Fibroblast of lung (primary cell): ENCODE measurements around the gene PCBD1. TPM values are rescaled to one million over a fixed set of nuclear protein-coding genes. Genes with fewer than 3 reads are reported as not detected.

ENCODE experiments used
- DNase-seq, 2 donors: peaks; one replicate each; pipeline versions ENCODE4 v3.0.0 to v3.0.0-alpha.2; 2010; ENCODE audit warnings: low read depth in 2 of 2
- H2AFZ ChIP-seq: 2 replicates; pipeline ENCODE4 v1.5.1; 2012; ENCODE audit warnings: low read length, control low read depth, inconsistent platforms
- H3K27ac ChIP-seq: 2 replicates; pipeline ENCODE4 v1.5.1; 2011; ENCODE audit warnings: low read length, control low read depth; ENCODE audit not compliant: insufficient read depth
- H3K27me3 ChIP-seq: 2 replicates; pipeline ENCODE4 v1.5.1; 2011; ENCODE audit warnings: mild to moderate bottlenecking, low read length; ENCODE audit not compliant: control insufficient read depth, insufficient read depth
- H3K36me3 ChIP-seq: 2 replicates; pipeline ENCODE4 v1.5.1; 2011; ENCODE audit warnings: low read length; ENCODE audit not compliant: control insufficient read depth, insufficient read depth
- H3K4me1 ChIP-seq: 2 replicates; pipeline ENCODE4 v1.5.1; 2011; ENCODE audit warnings: low read length; ENCODE audit not compliant: control insufficient read depth, insufficient read depth; ENCODE audit errors: extremely low read depth
- H3K4me2 ChIP-seq: 2 replicates; pipeline ENCODE4 v1.5.1; 2011; ENCODE audit warnings: low read length, control low read depth; ENCODE audit not compliant: insufficient read depth; ENCODE audit errors: extremely low read depth
- H3K4me3 ChIP-seq, 4 experiments: fragments of 200-600 bp in 1 of 4; sonication (generic) in 1 of 4; replicated peaks in 1 of 4; 2 replicates each; pipeline ENCODE4 v1.5.1; 2011 to 2016; ENCODE audit warnings: low read length in 4 of 4, low read depth in 3 of 4, mild to moderate bottlenecking in 3 of 4, control low read depth in 2 of 4, inconsistent platforms in 1 of 4, mixed read lengths in 1 of 4; ENCODE audit not compliant: insufficient read depth in 1 of 4; ENCODE audit errors: control extremely low read depth in 1 of 4
- H3K79me2 ChIP-seq: 2 replicates; pipeline ENCODE4 v1.5.1; 2012; ENCODE audit warnings: mild to moderate bottlenecking, low read length, inconsistent platforms; ENCODE audit not compliant: control insufficient read depth, insufficient read depth
- H3K9ac ChIP-seq: 2 replicates; pipeline ENCODE4 v1.5.1; 2011; ENCODE audit warnings: mild to moderate bottlenecking, low read length, control low read depth; ENCODE audit not compliant: insufficient read depth
- H3K9me3 ChIP-seq: 2 replicates; pipeline ENCODE4 v1.5.1; 2012; ENCODE audit warnings: low read depth, low read length; ENCODE audit not compliant: control insufficient read depth, insufficient read depth
- H4K20me1 ChIP-seq: 2 replicates; pipeline ENCODE4 v1.5.1; 2011; ENCODE audit warnings: low read length; ENCODE audit not compliant: control insufficient read depth, insufficient read depth; ENCODE audit errors: extremely low read depth
- CTCF ChIP-seq, 2 donors: IDR thresholded peaks in 1 of 2; conservative IDR thresholded peaks in 1 of 2; 1 replicate in 1 of 2; 2 replicates in 1 of 2; pipeline ENCODE4 v1.5.1; 2011 to 2012; ENCODE audit warnings: low read length in 2 of 2, control low read depth in 1 of 2, inconsistent platforms in 1 of 2, low read depth in 1 of 2, mild to moderate bottlenecking in 1 of 2
- EZH2 ChIP-seq: IDR thresholded peaks from 2 replicates; pipeline ENCODE4 v1.5.1; 2012; ENCODE audit warnings: low read length, control low read depth, mild to moderate bottlenecking; ENCODE audit errors: missing control alignments
- polyA plus RNA-seq, 2 donors: library from polyadenylated mRNA; depleted of rRNA in 1 of 2; stranded (reverse) in 1 of 2; unstranded in 1 of 2; fragments of >200 nt; gene quantifications; 2 replicates each; pipeline ENCODE4 v1.2.1, GENCODE V29; 2011 to 2012; ENCODE audit warnings: missing spikeins in 1 of 2
- total RNA-seq: library from RNA; depleted of rRNA; stranded (reverse); fragments of >200 nt; gene quantifications from 2 replicates; pipeline ENCODE4 v1.2.1, GENCODE V29; 2014

PCBD1 gene
- total and polyA plus RNA-seq, 2 donors (not counting 1 experiment from before 2014, with no cell fraction given): 31.2 to 46.6 TPM

DNA sequence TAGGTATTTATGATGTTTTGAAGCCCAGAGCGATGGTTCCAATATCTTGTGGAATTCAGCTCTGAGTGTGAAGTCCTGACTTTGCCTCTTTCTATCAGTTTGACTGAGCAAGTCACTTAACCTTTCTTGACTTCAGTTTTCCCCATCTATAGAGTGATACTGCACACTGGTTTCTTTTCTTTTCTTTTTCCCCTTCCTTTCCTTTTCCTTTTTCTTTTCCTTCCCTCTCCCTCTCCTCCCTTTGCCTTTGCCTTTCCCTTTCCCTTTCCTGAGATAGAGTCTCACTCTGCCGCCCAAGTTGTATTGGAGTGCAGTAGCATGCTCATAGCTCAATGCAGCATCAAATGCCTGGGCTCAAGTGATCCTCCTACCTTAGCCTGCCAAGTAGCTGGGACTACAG, 52.0 kb downstream of the PCBD1 start:
- no peaks in the 10 kb centered on the region for H4K20me1 ChIP-seq

GRCh38 chr10:70834441-70835151, 53.8 kb downstream of the PCBD1 start:
- H3K4me2 ChIP-seq: no peak overlapping the region
- H2AFZ ChIP-seq: no peak overlapping the region
- no peak overlapping the region for H3K4me3 ChIP-seq
- no peak overlapping the region for H3K27ac ChIP-seq
- no peaks in the 10 kb centered on the region for H3K36me3 ChIP-seq
- H3K27me3 ChIP-seq: no peaks in the 10 kb centered on the region
- TF ChIP-seq CTCF (conservative IDR thresholded peaks at IDR 0.05 in 1 of 2, IDR thresholded peaks at IDR 0.05 in 1 of 2; ENCODE audit: low read depth in 1 of 2, low read length in 2 of 2) (no peak), EZH2 (no peak)
- H3K9me3 ChIP-seq: no peaks in the 10 kb centered on the region
- H3K9ac ChIP-seq: no peak overlapping the region
- peaks cover 2% of the 10 kb centered on the region for H3K79me2 ChIP-seq
- H3K4me1 ChIP-seq: peaks cover 16% of the 10 kb centered on the region
- no peak for DNase-seq
- no peaks in the 10 kb centered on the region for H4K20me1 ChIP-seq

More for the DNA sequence above, 52.0 kb downstream of the PCBD1 start:
- Histone ChIP-seq H3K4me3 (no peak overlapping the region), H3K36me3 (no peaks in the 10 kb centered on the region), H3K27me3 (no peaks in the 10 kb centered on the region), H2AFZ (no peak overlapping the region), H3K4me2 (no peak overlapping the region), H3K9me3 (no peaks in the 10 kb centered on the region), H3K79me2 (peaks cover 2% of the 10 kb centered on the region), H3K9ac (no peak overlapping the region), H3K27ac (no peak overlapping the region), H3K4me1 (peaks cover 16% of the 10 kb centered on the region)
- TF ChIP-seq CTCF (conservative IDR thresholded peaks at IDR 0.05 in 1 of 2, IDR thresholded peaks at IDR 0.05 in 1 of 2; ENCODE audit: low read depth in 1 of 2, low read length in 2 of 2): no peak
- no peak for TF ChIP-seq EZH2
- no peak for DNase-seq

DNA sequence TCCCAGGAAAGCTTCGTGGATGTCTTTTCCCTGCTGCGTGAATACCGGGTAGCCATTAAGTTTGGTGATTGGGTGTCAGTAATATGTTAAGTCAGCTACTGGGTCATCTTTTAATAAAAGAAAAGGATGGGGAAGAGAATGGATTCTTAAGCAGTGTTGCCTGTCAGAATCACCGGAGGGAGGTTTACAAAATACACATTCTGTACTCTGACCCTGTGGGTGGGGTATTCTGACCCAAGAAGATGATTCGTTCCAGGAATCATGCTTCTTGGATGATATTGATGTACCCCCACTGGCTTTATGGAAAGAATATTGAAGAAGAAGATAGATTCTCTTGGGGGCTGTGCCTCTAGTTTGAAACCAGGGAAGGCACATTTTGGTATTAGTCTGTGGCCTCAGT, 54.3 kb downstream of the PCBD1 start:
- Histone ChIP-seq H3K27me3 (no peaks in the 10 kb centered on the region), H3K4me2 (peak overlapping the region; percentile 60), H3K9ac (no peak overlapping the region), H3K4me1 (peaks cover 16% of the 10 kb centered on the region), H3K4me3 (no peak overlapping the region), H3K79me2 (peaks cover 2% of the 10 kb centered on the region), H4K20me1 (no peaks in the 10 kb centered on the region), H2AFZ (no peak overlapping the region), H3K36me3 (no peaks in the 10 kb centered on the region), H3K27ac (peak overlapping the region; percentile 62), H3K9me3 (no peaks in the 10 kb centered on the region)
- TF ChIP-seq CTCF (conservative IDR thresholded peaks at IDR 0.05 in 1 of 2, IDR thresholded peaks at IDR 0.05 in 1 of 2; ENCODE audit: low read depth in 1 of 2, low read length in 2 of 2): no peak
- no peak for DNase-seq
